ENCODE measurements around the gene ANKRD26. TPM values are rescaled to one million over a fixed set of nuclear protein-coding genes. Genes with fewer than 3 reads are reported as not detected.

Gene ANKRD26
- total and polyA plus RNA-seq, 2 experiments from 2014 or later: 7.9 to 23.1 TPM

GRCh38 chr10:26962835-26963234 is 137.5 kb downstream of the ANKRD26 start (continued):
- TF ChIP-seq, protein P1, sequence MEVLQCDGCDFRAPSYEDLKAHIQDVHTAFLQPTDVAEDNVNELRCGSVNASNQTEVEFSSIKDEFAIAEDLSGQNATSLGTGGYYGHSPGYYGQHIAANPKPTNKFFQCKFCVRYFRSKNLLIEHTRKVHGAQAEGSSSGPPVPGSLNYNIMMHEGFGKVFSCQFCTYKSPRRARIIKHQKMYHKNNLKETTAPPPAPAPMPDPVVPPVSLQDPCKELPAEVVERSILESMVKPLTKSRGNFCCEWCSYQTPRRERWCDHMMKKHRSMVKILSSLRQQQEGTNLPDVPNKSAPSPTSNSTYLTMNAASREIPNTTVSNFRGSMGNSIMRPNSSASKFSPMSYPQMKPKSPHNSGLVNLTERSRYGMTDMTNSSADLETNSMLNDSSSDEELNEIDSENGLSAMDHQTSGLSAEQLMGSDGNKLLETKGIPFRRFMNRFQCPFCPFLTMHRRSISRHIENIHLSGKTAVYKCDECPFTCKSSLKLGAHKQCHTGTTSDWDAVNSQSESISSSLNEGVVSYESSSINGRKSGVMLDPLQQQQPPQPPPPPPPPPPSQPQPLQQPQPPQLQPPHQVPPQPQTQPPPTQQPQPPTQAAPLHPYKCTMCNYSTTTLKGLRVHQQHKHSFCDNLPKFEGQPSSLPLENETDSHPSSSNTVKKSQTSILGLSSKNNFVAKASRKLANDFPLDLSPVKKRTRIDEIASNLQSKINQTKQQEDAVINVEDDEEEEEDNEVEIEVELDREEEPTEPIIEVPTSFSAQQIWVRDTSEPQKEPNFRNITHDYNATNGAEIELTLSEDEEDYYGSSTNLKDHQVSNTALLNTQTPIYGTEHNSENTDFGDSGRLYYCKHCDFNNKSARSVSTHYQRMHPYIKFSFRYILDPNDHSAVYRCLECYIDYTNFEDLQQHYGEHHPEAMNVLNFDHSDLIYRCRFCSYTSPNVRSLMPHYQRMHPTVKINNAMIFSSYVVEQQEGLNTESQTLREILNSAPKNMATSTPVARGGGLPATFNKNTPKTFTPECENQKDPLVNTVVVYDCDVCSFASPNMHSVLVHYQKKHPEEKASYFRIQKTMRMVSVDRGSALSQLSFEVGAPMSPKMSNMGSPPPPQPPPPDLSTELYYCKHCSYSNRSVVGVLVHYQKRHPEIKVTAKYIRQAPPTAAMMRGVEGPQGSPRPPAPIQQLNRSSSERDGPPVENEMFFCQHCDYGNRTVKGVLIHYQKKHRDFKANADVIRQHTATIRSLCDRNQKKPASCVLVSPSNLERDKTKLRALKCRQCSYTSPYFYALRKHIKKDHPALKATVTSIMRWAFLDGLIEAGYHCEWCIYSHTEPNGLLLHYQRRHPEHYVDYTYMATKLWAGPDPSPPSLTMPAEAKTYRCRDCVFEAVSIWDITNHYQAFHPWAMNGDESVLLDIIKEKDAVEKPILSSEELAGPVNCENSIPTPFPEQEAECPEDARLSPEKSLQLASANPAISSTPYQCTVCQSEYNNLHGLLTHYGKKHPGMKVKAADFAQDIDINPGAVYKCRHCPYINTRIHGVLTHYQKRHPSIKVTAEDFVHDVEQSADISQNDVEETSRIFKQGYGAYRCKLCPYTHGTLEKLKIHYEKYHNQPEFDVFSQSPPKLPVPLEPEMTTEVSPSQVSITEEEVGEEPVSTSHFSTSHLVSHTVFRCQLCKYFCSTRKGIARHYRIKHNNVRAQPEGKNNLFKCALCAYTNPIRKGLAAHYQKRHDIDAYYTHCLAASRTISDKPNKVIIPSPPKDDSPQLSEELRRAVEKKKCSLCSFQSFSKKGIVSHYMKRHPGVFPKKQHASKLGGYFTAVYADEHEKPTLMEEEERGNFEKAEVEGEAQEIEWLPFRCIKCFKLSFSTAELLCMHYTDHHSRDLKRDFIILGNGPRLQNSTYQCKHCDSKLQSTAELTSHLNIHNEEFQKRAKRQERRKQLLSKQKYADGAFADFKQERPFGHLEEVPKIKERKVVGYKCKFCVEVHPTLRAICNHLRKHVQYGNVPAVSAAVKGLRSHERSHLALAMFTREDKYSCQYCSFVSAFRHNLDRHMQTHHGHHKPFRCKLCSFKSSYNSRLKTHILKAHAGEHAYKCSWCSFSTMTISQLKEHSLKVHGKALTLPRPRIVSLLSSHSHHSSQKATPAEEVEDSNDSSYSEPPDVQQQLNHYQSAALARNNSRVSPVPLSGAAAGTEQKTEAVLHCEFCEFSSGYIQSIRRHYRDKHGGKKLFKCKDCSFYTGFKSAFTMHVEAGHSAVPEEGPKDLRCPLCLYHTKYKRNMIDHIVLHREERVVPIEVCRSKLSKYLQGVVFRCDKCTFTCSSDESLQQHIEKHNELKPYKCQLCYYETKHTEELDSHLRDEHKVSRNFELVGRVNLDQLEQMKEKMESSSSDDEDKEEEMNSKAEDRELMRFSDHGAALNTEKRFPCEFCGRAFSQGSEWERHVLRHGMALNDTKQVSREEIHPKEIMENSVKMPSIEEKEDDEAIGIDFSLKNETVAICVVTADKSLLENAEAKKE (CRISPR knock-in tag; IDR thresholded peaks at IDR 0.05): no peak
- no peak for TF ChIP-seq STAT1 (IDR thresholded peaks at IDR 0.05; ENCODE audit: unreplicated experiment)
- no peak for TF ChIP-seq JUNB (IDR thresholded peaks at IDR 0.05; ENCODE audit: unreplicated experiment)

DNA sequence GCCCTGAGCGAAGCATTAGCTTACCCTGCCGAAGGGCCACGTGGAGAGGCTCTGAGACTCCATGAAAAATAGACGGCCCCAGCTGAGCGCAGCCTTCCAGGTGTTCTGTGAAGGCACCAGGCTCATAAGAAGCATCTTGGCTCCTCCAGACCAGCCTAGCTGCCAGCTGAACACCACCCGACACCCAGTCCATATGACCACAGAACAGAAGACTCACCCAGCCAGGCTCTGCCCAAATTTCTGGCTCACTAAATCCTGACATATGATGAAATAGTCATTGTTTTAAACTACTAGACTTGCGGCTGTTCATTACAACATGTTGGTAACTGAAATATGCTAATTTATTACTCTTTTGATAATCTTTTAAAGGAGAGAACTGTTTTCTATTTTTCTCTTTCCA is 140.0 kb downstream of the ANKRD26 start:
- Histone ChIP-seq H3K4me3 (no peak overlapping the region), H4K20me1 (replicated peaks; ENCODE audit: insufficient read depth) (no peaks in the 10 kb centered on the region), H3K27ac (ENCODE audit: low read depth) (no peak overlapping the region), H3K9me2 (ENCODE audit: insufficient read depth) (no peaks in the 10 kb centered on the region), H3K27me3 (ENCODE audit: insufficient read depth) (no peaks in the 10 kb centered on the region), H3K4me1 (ENCODE audit: insufficient read depth) (no peaks in the 10 kb centered on the region), H3F3A (replicated peaks; ENCODE audit: low read depth) (no peaks in the 10 kb centered on the region), H3K79me2 (replicated peaks; ENCODE audit: insufficient read depth) (no peaks in the 10 kb centered on the region), H2AFZ (no peak overlapping the region), H3K4me2 (no peak overlapping the region), H3K36me3 (ENCODE audit: insufficient read depth) (no peaks in the 10 kb centered on the region)
- Mint-ChIP-seq H3K36me3 (ENCODE audit: low read depth) (no peaks in the 10 kb centered on the region), H3K27me3 (ENCODE audit: insufficient read depth, low read depth, poor library complexity) (peaks cover 2% of the 10 kb centered on the region), H3K4me3 (no peak overlapping the region), H3K4me1 (no peaks in the 10 kb centered on the region), H3K27ac (no peak overlapping the region), H3K9me3 (no peaks in the 10 kb centered on the region)
- no peak for ATAC-seq
- DNase-seq (ENCODE audit: low spot score): no peak
- TF ChIP-seq NANOG (IDR thresholded peaks at IDR 0.05; ENCODE audit: borderline replicate concordance): no peak
- no peak for TF ChIP-seq EZH2phosphoT487 (IDR thresholded peaks at IDR 0.05; ENCODE audit: unreplicated experiment)
- TF ChIP-seq, protein P2, sequence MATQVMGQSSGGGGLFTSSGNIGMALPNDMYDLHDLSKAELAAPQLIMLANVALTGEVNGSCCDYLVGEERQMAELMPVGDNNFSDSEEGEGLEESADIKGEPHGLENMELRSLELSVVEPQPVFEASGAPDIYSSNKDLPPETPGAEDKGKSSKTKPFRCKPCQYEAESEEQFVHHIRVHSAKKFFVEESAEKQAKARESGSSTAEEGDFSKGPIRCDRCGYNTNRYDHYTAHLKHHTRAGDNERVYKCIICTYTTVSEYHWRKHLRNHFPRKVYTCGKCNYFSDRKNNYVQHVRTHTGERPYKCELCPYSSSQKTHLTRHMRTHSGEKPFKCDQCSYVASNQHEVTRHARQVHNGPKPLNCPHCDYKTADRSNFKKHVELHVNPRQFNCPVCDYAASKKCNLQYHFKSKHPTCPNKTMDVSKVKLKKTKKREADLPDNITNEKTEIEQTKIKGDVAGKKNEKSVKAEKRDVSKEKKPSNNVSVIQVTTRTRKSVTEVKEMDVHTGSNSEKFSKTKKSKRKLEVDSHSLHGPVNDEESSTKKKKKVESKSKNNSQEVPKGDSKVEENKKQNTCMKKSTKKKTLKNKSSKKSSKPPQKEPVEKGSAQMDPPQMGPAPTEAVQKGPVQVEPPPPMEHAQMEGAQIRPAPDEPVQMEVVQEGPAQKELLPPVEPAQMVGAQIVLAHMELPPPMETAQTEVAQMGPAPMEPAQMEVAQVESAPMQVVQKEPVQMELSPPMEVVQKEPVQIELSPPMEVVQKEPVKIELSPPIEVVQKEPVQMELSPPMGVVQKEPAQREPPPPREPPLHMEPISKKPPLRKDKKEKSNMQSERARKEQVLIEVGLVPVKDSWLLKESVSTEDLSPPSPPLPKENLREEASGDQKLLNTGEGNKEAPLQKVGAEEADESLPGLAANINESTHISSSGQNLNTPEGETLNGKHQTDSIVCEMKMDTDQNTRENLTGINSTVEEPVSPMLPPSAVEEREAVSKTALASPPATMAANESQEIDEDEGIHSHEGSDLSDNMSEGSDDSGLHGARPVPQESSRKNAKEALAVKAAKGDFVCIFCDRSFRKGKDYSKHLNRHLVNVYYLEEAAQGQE (IDR thresholded peaks at IDR 0.05; ENCODE audit: unreplicated experiment): no peak
- TF ChIP-seq STAT1 (IDR thresholded peaks at IDR 0.05; ENCODE audit: unreplicated experiment): no peak
- TF ChIP-seq, protein P1 (CRISPR knock-in tag; IDR thresholded peaks at IDR 0.05): no peak

Data from GM23338 (cell line).